Peyer's patch (tissue), 4 donors: ENCODE measurements around the gene ARHGAP18. TPM values are rescaled to one million over a fixed set of nuclear protein-coding genes. Genes with fewer than 3 reads are reported as not detected.

Experiments
- DNase-seq, 3 donors: peaks; one replicate each; pipeline ENCODE4 v3.0.0-alpha.2; 2017 to 2019
- H3K27ac ChIP-seq, 4 donors: fragments of 200-600 bp; sonication (generic); one replicate each; pipeline ENCODE4 v1.5.1; 2016 to 2019
- H3K27me3 ChIP-seq, 2 donors: fragments of 200-600 bp; sonication (generic); one replicate each; pipeline ENCODE4 v1.5.1; 2019
- H3K36me3 ChIP-seq, 3 donors: fragments of 200-600 bp; sonication (generic); one replicate each; pipeline ENCODE4 v1.5.1; 2016 to 2019
- H3K4me1 ChIP-seq, 4 donors: fragments of 200-600 bp; sonication (generic); one replicate each; pipeline ENCODE4 v1.5.1; 2016 to 2019
- H3K4me3 ChIP-seq, 4 donors: fragments of 200-600 bp; sonication (generic); 1 replicate in 3 of 4; 2 replicates in 1 of 4; pipeline ENCODE4 v1.5.1; 2016 to 2019; ENCODE audit warnings: mild to moderate bottlenecking in 1 of 4
- H3K9me3 ChIP-seq, 4 donors: fragments of 200-600 bp; sonication (generic); one replicate each; pipeline ENCODE4 v1.5.1; 2016 to 2019; ENCODE audit warnings: mild to moderate bottlenecking in 1 of 4
- CTCF ChIP-seq, 6 experiments: fragments of 450-650 bp in 4 of 6; fragments of 200-600 bp in 2 of 6; sonication (generic) in 1 of 6; IDR thresholded peaks; one replicate each; pipeline ENCODE4 v1.5.1; 2017 to 2019; ENCODE audit warnings: antibody characterized with exemption in 6 of 6, mild to moderate bottlenecking in 3 of 6, moderate library complexity in 1 of 6
- POLR2A ChIP-seq, 2 donors: fragments of 450-650 bp; IDR thresholded peaks; one replicate each; pipeline ENCODE4 v1.5.1; 2017; ENCODE audit warnings: antibody characterized with exemption in 2 of 2, mild to moderate bottlenecking in 2 of 2, moderate library complexity in 2 of 2
- total RNA-seq, 4 donors: library from RNA; depleted of rRNA; stranded (reverse); fragments of >200 nt; gene quantifications; one replicate each; pipeline ENCODE4 v1.1.0, GENCODE V29; 2016

The ARHGAP18 gene
- total RNA-seq, 4 donors from 2014 or later, result 26.1 to 45.4 (median 33.5) TPM

DNA sequence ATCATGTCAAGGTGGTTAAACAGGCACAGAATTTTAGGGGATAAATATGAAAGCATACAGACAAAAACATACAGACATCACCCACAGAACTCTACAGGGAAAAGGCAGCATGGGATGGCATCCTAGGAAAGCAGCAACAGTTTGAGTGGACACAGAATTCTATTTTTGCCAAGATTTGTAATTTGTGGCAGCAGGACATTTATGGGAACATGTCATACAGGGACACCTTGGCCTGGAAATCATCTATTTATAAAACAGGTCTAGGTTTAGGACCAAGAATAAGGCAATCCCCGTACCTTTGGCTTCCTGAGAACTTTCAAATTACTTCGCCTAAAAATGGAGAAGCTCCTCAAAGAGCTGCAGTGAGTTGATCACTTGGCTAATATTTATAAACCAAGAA lies 17.5 kb downstream of the ARHGAP18 start:
- Histone ChIP-seq H3K4me3 (no peak overlapping the region), H3K4me1 (peaks cover 0 to 26% (median 0%) of the 10 kb centered on the region in 4 donors), H3K9me3 (no peaks in the 10 kb centered on the region), H3K27ac (no peak overlapping the region), H3K27me3 (no peaks in the 10 kb centered on the region), H3K36me3 (no peaks in the 10 kb centered on the region)
- DNase-seq, result no peak
- TF ChIP-seq CTCF (IDR thresholded peaks at IDR 0.05) (no peak), POLR2A (IDR thresholded peaks at IDR 0.05) (no peak)

GRCh38 chr6:129691709-129692108 lies 18.3 kb downstream of the ARHGAP18 start:
- Histone ChIP-seq H3K27ac (no peak overlapping the region), H3K9me3 (no peaks in the 10 kb centered on the region), H3K4me3 (no peak overlapping the region), H3K36me3 (no peaks in the 10 kb centered on the region), H3K27me3 (no peaks in the 10 kb centered on the region), H3K4me1 (peaks cover 0 to 26% (median 0%) of the 10 kb centered on the region in 4 donors)
- TF ChIP-seq POLR2A (IDR thresholded peaks at IDR 0.05) (no peak), CTCF (IDR thresholded peaks at IDR 0.05) (no peak)
- DNase-seq, result no peak

- DNase-seq, result no peak
- TF ChIP-seq POLR2A (IDR thresholded peaks at IDR 0.05) (no peak), CTCF (IDR thresholded peaks at IDR 0.05) (no peak)
- H3K27me3 ChIP-seq, result no peaks in the 10 kb centered on the region
- H3K9me3 ChIP-seq, result no peaks in the 10 kb centered on the region
- peaks cover 0 to 28% (median 2%) of the 10 kb centered on the region in 4 donors for H3K4me1 ChIP-seq
- no peaks in the 10 kb centered on the region for H3K36me3 ChIP-seq
- H3K27ac ChIP-seq, result no peak overlapping the region
- H3K4me3 ChIP-seq, result no peak overlapping the region
Measured at GRCh38 chr6:129691043-129691640, 18.8 kb downstream of the ARHGAP18 start.

DNA sequence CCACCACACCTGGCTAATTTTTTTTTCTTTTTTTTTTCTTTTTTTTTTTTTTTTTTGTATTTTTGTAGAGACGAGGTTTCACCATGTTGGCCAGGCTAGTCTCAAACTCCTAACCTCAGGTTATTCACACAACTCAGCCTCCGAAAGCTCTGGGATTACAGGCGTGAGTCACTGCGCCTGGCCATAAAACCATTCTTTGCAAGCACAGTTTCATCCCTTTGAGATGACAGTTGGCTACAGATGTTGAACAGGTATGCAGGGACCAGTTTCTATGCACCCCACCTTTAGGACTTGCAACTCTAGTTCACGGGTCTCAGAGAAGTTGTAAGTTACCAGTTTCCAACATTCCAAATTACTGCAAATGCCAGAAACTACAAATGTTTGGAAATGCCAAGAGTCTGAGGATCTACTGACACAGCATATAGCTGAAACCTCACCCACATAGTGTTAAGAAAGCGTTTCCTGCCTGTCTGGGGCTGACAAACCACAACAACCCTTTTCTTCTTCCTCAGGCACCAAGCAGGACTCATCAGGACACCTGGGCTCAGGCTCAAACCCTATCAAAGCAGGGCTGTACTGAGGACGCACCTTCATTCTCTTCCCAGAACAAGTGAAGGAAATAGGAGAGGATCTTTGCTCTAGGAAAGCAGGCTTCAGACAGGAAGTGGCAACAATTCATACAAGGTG lies 22.9 kb downstream of the ARHGAP18 start:
- Histone ChIP-seq H3K4me1 (peaks cover 0 to 30% (median 15%) of the 10 kb centered on the region in 4 donors), H3K9me3 (no peaks in the 10 kb centered on the region), H3K36me3 (no peaks in the 10 kb centered on the region), H3K27me3 (no peaks in the 10 kb centered on the region), H3K4me3 (no peak overlapping the region), H3K27ac (peak overlapping the region; percentile 1 to 67 (median 4))
- peak in 2 of 3 donors; percentile 45 to 72 for DNase-seq
- TF ChIP-seq POLR2A (IDR thresholded peaks at IDR 0.05) (no peak), CTCF (IDR thresholded peaks at IDR 0.05) (no peak)

GRCh38 chr6:129685662-129686031 lies 24.3 kb downstream of the ARHGAP18 start:
- no peaks in the 10 kb centered on the region for H3K36me3 ChIP-seq
- H3K4me1 ChIP-seq, result peaks cover 0 to 23% (median 15%) of the 10 kb centered on the region in 4 donors
- H3K4me3 ChIP-seq, result no peak overlapping the region
- TF ChIP-seq POLR2A (IDR thresholded peaks at IDR 0.05) (no peak), CTCF (IDR thresholded peaks at IDR 0.05) (no peak)
- H3K27me3 ChIP-seq, result no peaks in the 10 kb centered on the region
- no peak for DNase-seq
- peak overlapping the region in 2 of 4 donors; percentile 6 to 70 for H3K27ac ChIP-seq
- H3K9me3 ChIP-seq, result no peaks in the 10 kb centered on the region
